GOT3 (cell line): Measurements from ENCODE around the gene QSOX1.
"Not testable (repeated sequence)": the region's sequence is repeated elsewhere in the genome, so short reads cannot be mapped to it uniquely, and the experiment has no call there.

ENCODE experiments used
- DNase-seq: peaks from one replicate; lab custom pipeline; 2025; ENCODE audit warnings: mixed read lengths; lab: John Stamatoyannopoulos, UW

The QSOX1 gene, protein sequence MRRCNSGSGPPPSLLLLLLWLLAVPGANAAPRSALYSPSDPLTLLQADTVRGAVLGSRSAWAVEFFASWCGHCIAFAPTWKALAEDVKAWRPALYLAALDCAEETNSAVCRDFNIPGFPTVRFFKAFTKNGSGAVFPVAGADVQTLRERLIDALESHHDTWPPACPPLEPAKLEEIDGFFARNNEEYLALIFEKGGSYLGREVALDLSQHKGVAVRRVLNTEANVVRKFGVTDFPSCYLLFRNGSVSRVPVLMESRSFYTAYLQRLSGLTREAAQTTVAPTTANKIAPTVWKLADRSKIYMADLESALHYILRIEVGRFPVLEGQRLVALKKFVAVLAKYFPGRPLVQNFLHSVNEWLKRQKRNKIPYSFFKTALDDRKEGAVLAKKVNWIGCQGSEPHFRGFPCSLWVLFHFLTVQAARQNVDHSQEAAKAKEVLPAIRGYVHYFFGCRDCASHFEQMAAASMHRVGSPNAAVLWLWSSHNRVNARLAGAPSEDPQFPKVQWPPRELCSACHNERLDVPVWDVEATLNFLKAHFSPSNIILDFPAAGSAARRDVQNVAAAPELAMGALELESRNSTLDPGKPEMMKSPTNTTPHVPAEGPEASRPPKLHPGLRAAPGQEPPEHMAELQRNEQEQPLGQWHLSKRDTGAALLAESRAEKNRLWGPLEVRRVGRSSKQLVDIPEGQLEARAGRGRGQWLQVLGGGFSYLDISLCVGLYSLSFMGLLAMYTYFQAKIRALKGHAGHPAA

DNA sequence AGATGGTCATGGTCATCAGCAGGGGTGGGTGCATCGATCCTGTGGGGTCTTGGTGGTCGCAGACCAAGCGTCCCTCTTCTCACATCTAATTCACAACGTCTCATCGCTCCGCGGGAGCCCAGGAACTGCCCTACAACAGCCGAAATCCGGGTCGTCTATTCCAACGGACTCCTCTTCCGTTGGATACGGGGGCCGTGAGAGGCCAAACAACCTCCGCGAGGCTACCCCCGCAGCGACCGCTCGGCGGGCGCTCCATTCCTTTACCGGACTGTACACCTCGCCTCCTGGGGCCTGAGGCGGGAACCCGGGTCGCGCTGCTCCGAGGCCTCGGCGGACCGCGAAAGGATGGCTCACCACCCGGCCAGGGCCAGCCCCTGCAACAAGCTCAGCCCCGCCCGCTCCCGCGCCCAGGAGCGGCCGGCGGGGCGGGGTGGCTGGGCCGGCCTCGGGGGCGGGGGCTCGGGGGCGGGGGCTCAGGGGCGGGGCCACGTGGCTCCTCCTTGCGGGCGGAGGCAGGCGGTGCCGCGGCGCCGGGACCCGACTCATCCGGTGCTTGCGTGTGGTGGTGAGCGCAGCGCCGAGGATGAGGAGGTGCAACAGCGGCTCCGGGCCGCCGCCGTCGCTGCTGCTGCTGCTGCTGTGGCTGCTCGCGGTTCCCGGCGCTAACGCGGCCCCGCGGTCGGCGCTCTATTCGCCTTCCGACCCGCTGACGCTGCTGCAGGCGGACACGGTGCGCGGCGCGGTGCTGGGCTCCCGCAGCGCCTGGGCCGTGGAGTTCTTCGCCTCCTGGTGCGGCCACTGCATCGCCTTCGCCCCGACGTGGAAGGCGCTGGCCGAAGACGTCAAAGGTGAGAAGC, at the start of gene QSOX1:
QSOX1 (plus strand) TSS at position 545 of the 857 bp plus-strand sequence; CDS start at position 584, 39 bp downstream.
- peak; percentile 77 for DNase-seq

DNA sequence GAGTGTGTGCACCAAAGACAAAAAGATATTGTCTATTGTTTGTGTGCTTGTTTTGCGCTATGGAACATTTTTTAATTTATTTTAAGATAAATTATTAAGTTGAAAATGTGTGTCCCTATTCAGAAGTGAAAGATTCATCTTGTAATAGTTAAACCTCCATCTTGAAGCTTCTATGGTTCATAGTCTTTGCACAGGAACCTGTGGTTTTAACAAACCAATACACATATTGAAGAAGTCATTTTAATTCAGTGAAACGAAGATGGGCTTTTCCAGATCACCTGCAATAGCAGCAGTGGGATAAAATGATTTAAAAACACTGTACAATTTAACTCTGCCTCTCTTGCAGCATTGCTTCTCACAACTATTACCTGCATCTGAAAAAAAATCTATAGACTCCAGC, 42.6 kb upstream of the QSOX1 start:
- DNase-seq, result no peak

DNA sequence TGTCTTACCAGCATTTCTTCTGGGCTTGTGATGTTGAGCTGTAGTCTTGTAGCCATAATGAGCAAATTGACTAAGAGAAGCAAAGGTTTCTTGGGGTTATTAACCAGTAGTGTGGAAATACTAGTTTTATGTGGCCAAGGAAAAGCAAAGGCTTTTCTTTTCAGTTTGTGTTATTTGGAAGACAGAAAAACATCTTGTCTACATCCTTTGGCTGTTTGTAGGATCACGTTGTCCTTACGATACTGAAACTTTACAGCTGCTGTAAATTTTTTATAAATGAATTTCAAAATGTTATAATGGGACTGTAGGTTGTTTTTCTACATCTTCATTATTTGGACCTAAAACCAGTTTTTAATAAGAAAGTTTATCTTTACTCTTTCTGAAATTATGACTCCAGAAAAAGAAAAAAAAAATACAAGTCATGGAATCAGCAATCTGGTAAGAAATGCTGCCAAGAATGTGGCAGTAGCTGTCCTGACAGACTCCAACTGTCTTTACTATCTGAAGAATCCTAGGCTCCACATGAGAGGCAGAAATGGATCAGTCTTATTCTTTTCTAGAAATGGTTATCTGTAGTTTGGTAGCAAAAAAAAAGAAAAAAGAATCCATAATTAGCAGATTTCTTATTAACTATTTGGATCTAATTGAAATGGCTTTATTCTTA, 41.6 kb upstream of the QSOX1 start:
- DNase-seq, result no peak

DNA sequence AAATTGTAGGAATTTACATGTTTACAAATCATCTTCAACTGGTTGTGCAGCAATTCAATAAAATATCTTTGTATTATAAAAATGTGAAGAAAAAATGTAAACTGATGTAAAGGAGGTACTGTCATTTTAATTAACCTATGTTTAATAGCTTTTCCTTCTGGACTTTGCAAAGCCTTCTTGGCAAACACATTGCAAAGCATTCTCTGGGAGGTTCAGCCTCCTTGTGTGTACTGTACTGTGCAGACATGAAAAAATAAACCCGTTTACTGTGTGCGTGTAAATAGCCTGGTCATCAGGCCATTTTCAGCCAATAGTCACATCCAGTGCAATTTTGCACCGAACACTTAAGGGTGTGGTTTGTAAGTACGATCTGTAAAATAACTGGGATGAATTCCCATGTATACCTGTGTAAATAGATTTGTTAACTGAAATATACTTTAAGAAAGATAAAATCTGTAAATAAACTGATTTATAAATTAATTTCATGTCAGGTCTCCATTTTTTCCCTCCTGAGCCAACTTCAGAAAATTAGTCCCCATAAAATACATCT, 40.2 kb upstream of the QSOX1 start:
- no peak for DNase-seq

DNA sequence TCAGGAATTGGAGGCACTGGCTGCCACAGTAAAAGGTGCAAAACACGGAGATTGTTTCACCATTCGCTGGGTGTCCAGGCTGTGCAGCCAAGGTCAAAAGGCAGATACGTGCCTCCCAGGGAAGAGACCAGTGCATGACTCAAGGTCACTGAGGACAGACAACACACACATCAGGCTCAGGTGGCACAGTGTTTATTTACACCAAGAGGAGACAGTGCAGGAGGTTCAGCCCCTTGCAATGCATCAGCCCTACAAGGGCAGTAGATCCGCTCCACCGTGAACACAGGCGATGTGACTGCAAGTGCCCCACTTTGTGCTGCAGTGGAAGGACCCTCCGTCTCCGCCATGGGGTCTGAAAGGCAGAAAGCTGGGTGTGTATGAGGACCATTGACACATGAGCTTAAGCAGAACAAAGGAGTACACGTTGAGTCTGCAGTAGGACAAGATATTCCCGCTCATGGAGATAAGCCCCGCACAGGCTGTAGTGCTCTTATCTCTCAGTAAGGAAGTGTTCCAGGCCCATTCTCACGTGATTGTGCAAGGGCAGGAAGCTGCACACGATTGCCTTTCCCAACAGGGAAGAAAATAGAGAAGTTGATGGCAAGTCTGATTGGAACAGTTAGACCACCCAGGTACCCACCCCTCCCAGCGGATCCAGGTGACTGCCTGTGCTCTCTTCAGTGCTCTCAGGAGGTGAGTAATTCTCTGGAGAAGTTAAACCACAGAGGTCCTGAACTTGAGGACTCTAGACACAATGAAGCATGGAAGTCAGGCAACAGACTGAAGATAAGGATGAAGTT, 37.5 kb upstream of the QSOX1 start:
- no peak for DNase-seq

DNA sequence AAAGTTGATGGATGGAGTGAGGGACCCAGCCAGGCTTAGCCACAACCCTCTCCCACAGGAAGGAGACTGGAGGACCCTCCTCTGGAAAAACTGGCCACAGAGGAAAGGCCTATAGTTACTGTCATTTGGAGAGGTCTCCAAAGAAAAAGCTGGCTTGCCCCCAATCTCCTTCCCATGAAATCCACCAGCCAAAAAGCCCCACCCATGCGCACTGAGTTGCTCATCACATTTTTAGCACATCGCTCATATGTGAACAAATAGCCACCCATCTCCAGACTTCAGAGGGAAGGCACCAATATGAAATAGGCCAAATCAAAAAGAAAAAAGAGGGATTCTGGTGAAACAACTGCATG, 36.9 kb upstream of the QSOX1 start:
- no peak for DNase-seq

DNA sequence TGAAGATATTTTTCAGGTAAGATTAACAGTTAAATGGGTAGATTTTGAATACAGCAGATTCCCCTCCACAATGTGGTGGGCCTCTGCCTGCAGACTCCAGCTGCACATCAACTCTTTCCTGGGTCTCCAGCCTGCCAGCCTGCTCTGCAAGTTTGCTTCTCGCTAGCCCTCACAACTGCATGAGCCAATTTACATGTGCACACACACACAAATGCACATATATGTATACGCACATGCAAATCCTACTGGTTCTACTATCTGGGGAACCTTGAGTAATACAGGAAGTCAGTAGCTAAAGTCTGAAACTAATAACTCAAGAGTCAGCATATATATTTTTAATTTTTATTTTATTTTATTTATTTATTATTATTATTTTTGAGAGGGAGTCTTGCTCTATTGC, 34.8 kb upstream of the QSOX1 start:
- DNase-seq, result no peak

DNA sequence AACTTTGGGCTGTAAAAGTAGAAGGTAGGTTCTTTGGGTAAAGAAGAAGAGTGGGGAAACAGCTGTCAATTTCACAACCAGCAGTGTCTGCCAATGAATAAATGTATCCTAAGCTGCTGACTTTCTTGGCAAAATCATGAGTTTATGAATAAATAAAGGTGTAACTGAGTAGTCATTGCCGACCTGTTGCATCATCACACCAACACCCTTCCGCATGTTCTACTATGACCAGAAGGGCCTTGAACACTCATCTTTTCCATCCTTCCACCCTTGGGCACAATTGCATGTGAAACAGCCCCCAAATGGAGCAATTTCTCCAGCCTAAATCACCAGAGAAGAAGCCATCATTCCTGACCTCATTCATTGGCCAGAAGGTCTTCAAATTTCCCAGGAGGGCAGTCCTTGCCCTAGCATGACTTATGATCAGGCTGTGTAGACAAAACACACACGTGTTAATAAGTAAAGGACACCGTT, 31.2 kb upstream of the QSOX1 start:
- no peak for DNase-seq

DNA sequence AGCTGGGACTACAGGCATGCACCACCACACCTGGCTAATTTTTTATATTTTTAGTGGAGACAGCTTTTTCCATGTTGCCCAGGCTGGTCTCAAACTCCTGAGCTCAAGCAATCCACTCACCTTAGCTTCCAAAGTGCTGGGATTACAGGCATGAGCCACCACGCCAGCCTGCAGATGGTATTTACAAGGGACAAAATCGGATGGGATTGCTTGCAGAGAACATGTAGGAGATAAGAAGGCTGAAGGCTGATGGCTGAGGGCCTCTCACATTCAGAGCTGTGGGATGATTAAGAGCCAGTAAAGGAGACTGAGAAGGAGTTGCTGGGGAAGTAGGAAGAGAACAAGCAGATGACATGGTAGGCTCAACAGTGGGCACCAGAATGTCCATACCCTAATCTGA, 24.0 kb upstream of the QSOX1 start:
- no peak for DNase-seq

DNA sequence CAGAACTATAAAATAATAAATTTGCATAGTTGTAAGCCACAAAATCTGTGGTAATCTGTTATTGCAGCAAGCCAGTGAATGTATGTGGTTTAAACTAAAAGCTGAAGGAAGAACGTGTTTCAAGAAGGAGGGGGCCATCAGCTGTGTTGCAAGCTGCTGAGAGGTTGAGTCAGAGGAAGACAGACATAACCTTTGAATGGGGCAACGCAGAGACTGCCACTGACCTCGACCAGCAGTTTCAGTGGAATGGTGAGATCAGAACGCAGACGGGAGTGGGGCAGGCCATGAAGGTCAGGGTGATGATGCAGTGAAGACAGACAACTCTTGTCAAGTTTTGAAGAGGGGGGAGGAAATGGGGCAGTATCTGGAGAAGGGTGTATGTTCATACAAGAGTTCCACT, 23.2 kb upstream of the QSOX1 start:
- DNase-seq, result no peak

DNA sequence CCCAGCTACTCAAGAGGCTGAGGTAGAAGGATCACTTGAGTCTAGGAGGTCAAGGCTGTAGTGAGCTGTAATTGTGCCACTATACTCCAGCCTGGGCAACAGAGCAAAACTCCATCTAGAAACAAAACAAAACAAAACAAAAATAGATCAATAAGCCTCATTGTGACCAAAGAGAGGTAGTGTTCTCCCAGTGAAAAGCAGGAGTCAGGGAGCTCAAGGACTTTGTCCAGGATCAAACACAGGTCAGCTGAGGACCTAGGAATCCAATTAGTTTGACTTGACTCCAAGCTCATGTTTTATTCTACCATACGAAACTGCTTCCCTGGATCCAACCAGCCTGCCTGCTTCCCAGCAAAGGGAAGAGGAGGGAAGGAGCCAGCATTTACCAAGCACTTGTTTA, 21.5 kb upstream of the QSOX1 start:
- DNase-seq, result no peak

DNA sequence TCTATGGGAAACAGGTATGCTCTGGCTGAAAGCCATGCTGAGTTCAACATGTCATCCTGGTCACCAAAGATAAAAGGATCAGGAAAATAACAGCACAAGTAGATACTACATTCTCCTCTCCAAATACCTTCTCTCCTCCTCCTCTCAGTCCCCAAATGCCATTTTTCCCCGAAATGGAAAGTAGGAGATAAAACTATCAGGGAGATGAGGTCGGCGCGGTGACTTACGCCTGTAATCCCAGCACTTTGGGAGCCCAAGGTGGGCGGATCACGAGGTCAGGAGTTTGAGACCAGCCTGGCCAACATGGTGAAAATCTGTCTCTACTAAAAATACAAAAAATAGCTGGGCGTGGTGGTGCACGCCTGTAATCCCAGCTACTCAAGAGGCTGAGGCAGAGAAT, 21.0 kb upstream of the QSOX1 start:
- DNase-seq, result not testable (repeated sequence)

DNA sequence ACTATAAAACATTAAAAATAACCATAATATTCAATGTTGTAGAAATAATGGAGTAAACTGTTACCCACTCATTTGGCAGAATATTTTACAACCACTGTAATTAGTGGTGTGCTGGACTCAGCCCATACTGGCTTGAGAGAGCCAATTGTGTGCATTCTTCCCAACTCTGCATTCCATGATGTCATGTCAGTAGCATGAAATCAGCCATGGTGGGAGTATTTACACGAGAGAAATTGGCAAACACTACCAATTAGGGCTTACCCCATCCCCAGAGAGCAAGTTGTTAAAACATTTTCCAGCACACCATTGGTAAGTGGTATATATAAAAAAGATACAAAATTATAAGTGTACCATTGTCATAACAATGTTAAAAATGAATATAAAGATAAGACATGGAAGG, 19.1 kb upstream of the QSOX1 start:
- DNase-seq, result no peak

DNA sequence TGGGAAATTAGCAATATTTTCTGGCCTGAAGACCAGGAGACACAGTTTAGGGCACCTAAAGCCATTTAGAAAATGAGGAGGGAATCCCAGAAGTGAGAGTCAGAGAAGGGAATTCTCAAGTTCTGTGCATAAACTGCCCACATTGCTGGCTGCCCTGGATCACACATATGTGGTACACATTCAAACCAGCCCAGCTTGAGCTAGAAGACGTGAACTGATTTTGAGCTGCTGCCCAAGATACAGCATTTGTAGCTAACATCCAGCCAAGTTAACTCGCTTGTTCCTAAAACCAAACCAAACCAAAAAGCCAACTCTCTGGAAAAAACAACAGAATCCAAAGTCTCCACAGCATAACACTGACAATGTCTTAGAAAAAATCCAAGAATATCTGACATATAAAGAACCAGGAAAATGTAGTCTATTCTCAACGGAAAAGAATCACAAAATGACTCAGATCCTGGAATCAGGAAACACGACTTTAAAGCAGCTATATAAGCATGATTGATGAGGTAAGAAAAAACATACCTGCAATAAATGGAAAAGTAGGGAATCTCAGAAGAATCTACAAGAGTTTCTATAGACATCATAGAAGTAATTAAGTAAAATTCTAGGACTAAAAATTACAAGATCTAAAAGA, 18.2 kb upstream of the QSOX1 start:
- DNase-seq, result no peak

DNA sequence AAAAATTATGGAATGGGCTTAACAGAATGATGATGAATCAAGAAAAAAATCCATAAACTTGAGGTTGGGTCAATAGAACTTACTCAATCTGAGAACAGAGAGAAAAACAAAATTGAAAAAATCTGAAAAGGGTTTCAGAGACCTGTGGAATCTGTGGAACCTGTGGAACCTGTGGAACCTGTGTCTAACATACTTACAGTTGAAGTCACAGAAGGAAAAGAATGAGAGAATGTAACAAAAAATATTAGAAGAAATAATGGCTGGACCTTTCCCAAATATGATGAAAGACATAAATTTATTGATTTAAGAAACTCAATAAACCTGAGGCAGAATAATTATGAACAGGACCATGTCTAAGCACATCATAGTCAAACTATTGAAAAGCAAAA, 17.7 kb upstream of the QSOX1 start:
- no peak for DNase-seq

DNA sequence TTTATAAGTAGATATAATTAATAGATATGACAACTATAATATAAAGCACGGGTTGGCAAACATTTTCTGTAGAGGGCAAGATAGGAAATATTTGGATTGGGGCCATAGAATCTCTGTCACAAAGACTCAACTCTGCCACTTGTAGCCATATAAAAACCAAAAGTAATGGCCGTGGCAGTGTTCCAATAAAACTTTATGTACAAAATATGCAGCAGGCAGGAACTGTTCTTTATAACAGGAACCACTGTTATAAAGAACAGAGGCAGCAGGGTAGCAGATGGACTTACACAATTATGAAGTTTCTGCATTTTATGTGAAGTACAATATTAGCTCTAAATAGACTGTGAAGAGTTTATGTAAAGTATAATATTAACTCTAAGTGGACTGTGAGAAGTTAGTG, 16.9 kb upstream of the QSOX1 start:
- no peak for DNase-seq

DNA sequence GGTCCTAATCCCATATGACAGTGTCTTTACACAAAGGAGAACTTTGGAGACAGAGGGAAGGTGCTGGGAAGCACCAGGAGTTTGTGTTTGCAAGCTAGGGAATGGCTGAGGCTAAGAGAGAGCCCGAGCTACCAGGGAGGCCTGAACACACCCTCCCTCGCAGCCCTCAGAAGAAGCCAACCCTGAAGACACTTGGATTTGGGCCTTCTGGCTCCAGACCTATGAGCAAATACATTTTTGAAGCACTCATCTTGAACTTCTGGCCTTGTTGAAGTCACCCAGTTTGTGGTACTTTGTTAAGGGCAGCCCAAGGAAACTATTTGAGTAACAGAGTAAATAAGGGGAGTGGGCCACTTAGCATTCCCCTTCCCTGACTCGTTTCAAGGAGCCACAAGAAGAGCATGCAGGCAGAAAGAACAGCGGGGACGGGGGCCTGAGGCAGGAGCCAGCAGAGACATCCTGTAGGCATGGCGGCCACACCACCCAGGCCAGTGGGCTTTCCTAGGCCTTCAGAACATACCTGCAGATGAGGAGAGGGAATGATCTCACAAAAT, 13.2 kb upstream of the QSOX1 start:
- DNase-seq, result no peak

DNA sequence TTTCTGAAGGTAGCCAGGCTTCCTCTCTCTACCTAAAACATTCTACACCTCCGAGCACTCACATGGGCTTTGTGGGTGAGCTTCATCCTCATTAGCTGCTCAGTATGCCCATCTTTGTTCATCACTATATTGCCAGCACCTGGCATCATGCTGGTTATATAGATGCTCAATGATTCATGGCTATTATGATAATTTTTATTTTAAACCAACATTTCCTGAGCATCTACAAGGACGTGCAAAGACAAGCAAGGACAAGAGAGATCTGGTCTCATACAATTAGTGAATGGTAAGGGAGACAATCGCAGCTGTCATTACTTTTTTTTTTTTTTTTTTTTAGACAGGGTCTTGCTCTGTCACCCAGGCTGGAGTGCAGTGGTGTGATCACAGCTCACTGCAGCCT, 11.3 kb upstream of the QSOX1 start:
- DNase-seq, result no peak

DNA sequence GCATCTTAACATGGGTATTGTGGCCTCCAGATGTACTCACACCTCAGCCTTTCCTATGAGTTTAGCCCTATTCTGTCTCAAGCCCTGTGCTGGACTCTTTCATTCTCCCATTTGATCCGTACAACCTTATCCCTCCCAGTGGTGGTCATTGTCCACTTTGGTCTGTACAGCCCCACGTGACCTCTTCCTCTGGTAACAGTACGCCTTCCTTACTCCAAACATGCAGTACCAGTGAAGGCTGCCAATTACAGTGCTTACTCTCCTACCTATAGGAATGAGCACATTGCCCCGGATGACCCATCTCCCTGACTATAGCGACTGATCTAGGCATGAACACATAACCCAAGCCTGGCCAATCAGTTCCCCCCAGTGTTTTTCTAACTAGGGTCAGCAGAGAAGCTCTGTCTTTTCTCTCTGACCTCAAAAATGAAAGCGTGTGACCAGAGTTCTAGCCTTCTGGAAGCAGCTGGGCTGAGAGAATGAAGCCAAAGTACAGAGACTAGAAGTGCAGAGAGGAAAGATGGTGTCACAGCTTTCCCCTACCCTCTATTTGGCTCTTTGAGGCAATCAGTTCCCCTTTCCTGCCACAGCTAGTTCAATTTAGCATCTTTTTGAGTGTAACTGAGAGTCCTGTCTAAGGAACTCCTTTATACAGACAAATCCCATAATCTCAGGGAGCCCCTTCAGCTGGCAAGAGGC, 9.9 kb upstream of the QSOX1 start:
- DNase-seq, result no peak
